Dedifferentiated amniotic fluid mesenchymal stem cell (primary cell): ENCODE measurements around the gene SIK2.
"Not testable (repeated sequence)": the region's sequence is repeated elsewhere in the genome, so short reads cannot be mapped to it uniquely, and the experiment has no call there.

Experiments used
- DNase-seq: peaks from one replicate; pipeline ENCODE4 v3.0.0-alpha.2; 2016; ENCODE audit errors: extremely low spot score

The SIK2 gene

DNA sequence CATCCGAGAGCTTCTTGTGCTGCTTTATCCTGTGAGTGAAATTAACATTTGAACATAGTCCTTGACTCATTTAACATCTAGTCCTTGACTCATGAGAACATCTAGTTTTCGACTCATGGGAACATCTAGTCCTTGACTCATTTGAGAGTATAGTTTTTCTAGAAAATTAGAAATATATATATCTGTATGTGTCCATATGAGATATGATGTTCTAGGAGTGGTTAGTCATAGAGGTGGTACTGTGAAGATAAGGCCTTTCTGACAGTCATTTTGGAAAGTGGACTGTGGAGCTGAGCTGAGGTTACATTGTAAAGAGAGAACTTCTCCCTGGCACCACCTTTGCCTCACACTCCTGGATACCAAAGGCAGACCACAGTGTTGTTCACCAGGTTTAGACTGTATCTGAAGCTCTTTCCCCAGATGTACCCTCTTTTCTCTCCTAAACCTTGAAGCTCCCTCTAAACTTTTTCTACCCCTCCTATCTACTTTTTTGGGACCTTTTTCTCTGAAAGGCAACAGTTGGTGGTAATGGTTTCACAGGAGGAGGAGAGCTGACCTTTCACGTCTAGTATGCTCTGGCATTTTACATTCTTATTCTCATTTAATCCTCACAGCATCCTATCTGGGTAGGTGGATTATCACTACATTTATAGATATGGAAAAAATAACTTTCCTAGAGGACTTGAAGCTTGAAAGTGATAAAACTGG, 96.8 kb downstream of the SIK2 start:
- DNase-seq, result no peak

DNA sequence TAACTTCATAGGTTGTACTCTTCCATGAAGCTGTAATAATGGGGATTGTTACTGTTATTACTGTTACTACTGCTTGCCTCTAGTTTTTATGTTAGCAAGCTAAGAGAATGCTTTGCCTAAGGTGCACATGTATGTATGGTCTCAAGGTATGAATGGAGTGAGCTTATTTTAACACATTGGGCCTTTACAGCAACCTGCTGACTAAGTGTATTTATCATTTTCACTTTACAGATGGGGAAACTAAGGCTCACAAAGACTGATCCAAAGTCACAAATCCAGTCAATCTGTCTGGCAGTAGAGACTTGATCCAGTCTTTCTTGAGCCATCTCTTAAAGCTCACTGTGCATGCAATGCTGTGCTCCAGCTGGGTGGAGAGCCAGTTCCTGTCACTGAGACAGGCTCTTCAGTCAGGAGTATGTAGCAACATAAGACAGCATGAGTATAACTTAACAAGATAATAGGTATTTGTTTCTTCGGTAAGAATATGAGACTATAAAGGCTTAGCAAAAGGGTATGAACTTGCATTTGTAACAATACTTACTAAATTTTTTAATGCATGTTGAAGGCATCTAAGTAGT, 97.4 kb downstream of the SIK2 start:
- no peak for DNase-seq

DNA sequence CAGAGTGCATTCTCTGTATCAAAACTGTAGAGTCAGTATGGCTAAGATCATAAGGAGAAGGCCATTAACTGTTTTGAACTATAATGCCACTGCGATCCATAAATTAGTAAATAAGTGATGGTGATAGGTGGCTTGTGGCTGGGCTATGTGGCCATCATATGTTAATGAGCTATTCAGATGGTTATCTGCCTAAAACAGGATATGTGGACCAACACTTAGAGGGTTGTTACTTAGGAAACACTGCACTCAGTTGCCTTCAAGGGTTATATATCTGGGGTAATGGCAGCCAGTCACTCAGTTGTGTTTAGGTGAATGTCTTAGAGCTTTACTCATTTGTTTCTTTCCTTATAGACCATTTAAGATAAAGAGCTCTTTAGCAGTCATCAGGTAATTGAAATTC, 97.9 kb downstream of the SIK2 start:
- no peak for DNase-seq

DNA sequence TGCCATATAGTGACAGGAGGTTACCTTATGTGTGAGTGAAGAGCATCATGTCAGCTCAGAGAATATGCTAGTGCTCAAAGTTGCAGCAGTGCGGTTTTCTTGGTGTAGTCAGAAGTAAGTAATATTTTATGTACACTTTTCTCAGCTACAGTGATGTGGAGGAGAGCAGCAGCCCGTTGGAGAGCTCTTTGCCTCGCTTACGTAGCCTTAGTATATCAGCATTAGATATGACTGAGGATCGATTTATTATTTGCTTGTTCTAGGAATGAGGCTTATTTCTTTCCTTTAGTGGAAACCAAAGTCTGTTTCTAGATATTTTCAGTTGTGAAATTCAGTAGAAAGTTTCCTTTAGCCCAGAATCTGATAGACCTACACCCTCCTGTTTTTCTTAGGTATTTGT, 100.4 kb downstream of the SIK2 start:
- no peak for DNase-seq

DNA sequence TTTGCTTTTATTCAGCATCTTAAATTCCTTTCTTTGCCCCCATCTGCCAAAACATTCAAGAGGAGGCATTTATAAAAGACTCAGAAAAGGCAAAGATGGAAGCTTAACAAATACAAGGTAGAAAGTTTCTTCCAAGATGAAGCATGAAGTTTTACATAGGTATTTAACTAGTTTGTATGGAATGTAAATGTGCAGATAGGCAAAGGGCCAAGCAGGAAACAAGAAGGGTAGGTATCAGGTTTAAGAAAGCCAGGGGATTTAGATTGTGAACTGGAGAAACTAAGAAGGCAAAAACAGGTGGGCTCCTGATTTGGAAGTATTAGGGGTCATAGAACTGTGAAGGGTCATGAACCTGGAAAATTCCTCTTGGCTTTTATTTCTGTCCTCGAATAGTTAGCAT, 101.3 kb downstream of the SIK2 start:
- DNase-seq, result no peak

DNA sequence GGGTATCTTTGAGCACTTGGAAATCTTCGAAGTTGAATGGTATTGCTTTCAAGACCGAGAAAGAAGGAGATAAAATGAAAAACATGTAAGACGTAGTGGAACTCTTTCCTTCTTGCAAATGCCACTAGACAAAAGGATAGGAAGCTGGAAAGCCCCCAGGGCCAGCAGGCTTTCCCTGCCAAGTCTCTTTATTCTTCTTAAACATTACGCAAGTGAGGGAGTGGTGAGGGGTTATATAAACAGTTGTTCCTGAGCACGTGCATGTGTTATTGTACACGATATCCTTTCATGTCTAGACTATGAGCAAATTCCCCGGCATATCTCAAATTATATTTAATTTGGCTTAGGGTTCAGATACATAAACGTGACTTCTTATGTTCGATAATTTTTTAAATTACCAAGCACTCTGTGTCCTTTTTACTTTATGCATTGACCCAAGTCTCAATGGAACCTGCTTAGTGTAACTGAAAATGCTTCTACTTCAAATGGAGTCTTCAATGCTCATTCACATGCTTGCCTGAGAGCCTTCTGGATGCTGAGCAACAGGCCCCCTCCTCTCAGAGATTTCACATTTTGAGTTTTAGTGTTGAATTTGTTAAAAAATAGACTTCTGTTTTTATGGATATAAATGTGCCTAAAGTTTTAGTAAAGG, 104.9 kb downstream of the SIK2 start:
- DNase-seq, result peak; percentile 60

DNA sequence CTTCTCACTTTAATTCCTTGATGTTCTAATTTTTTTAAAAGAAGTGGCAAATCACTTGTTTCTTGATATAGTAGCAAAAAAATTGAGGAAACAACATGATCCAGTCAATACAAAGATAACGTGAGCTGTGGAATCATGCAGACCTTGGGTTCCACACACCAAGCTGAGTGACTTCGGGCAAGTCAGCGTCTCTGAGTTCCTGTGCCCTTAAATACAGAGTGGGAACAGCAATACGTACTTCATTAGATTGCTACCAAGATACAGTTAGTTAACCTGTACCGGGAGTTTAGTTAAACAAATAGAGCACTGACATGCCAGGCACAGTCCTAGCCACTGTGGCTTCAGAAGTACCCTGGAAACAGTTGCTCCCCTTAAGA, 105.4 kb downstream of the SIK2 start:
- DNase-seq, result no peak

DNA sequence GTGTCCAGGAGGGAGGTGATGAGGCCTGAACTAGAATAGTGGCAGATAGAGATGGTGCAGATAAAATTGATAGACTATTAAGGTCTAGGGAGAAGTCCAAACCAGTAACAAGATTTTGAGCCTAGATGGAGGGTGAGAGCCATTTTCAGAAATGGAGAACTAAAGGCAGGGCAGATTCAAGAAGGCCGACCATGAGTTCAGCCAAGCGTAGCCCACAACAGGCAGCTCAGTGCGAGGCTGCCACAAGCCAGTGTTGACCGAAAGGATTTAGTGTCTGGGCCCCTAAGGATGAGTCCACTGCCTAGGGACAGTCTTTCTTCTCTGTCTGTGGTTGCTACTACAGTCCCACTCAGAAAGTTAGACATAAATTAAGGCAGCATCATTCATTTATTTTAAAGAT, 112.3 kb downstream of the SIK2 start:
- DNase-seq, result no peak

DNA sequence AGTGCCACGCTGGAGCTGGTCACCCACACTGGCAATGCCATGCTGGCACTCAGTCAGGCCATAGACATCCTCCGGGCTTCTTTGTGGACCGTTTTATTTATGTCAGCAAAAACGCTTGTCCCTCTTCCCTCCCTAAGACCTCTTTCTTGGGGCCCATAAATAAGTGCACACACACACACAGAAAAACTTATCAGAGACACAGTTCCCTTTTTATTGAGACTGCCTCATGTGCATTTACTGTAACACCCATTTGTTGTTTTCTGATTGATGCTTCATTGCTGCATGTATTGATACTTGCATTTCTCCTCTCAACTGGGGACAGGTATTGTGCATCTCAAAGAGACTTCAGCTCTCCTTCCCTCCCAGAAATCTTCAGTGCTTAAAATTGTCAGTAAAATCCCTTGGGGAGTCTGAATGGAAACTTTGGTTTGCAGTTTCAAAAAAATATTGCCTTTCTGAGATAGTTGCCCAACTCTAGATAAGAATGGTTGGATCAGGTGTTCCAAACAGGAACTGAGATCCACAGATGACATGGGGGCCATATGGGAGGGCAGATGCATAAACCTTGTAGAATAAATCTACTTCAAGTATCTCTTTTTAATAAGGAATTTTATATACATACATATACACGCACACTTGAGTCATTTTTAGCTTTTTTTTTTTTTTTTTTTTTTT, 113.0 kb downstream of the SIK2 start:
- DNase-seq, result no peak

DNA sequence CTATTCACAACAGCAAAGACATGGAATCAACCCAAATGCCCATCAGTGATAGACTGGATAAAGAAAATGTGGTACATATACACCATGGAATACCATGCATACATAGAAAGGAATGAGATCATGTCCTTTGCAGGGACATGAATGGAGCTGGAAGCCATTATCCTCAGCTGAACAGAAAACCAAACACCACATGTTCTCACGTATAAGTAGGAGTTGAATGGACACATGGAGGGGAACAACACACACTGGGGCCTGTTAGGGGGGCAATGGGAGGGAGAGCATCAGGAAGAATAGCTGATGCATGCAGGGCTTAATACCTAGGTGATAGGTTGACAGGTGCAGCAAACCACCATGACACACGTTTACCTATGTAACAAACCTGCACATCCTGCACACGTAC, 115.4 kb downstream of the SIK2 start:
- not testable (repeated sequence) for DNase-seq

DNA sequence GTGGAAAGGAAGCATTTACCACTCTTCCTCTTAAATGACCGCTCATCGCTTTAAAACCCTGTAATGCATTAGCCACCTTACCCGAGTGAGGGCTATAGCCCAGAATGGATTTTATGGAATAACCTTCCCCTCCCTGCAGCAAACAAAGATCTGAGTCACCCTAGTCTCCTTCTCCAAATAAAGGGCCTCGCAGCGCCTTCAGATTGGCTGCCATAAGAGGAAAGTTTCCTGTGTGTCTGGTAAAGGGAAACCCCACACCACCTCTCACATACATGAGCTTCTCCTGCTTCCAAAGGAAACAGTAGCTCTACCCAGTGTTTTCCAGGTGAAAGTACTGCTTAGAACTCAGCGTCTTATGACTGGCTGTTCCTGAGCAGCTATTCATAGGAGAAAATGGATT, 116.2 kb downstream of the SIK2 start:
- no peak for DNase-seq

DNA sequence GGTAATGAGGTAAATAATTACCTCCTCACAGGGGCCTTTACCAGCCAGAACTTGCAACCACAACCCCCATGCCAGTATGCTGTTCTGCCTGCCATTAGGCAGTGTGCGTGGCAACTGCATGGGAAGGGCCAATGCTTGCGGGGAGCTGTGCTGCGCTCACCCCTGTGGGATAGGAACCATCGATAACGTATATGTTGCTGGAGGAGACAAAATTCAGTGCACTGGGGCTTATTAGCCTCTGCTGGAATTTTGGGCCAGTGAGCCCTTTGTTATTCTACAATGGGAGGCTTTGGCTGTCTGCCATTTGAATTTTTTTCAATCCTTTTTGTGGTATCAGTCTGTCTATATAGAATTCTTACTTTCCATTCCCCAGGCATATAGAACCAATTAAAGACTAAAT, 116.6 kb downstream of the SIK2 start:
- DNase-seq, result no peak

DNA sequence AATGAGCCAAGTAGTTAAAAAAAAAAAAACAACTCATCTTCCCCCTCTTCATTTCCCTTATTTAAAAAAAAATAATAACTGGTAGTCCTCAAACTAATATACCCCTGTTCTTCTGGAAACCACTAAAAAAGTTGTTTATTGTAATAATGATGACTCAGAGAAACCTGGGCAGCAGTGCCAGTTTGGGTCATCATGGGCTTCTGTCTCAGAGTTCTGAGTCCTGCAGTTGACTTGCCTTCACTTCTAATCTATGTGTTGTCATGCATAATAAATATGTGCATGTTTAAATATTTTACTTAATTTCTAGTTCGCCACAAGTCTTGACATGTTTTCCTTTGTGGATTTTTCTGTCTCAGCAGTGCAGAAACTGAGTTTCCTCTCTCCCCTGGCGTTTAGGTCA, 117.1 kb downstream of the SIK2 start:
- no peak for DNase-seq

DNA sequence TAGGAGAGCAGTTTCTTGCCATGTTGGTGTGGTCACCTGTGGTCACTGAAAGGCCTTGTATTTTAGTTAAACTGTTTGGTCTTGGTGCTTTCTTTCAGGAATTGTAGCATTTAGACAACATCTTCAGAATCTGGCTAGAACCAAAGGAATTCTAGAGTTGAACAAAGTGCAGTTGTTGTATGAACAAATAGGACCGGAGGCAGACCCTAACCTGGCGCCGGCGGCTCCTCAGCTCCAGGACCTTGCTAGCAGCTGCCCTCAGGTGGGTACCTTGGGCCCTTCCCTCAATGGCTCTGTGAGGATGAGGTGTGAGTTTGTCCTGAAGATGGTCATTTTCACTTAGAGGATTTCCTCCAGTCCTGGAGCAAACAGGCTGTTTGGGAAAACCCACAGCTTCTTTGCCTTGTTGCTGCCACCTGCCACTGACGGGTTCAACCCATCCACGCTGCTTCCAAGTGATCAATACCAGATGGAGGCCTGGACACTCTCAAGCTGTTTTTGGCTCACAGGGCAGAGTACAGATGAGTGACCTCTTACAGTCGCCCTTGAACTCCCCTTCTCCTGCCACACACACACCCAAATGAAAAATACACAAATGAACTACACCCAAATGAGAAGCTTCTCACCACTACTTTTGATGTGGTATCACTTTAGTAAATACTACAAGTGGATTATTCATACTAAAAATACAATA, 118.7 kb downstream of the SIK2 start:
- no peak for DNase-seq

DNA sequence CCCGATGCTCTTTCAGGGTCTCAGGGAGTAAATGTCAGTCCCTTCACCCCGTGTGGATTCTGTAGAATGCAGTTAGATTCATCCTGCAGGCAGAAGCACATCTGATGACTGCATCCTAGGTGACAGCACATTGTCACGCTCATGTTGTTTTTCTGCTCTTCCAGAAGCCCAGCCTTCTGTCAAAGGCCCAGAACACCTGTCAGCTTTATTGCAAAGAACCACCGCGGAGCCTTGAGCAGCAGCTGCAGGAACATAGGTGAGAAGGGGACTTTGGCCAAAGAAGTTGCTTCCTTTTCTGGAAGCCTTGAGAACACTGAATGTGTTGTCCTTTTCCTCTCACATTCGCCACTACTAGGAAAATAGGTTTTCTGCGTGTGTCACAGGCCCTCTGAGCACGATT, 120.3 kb downstream of the SIK2 start:
- DNase-seq, result no peak

DNA sequence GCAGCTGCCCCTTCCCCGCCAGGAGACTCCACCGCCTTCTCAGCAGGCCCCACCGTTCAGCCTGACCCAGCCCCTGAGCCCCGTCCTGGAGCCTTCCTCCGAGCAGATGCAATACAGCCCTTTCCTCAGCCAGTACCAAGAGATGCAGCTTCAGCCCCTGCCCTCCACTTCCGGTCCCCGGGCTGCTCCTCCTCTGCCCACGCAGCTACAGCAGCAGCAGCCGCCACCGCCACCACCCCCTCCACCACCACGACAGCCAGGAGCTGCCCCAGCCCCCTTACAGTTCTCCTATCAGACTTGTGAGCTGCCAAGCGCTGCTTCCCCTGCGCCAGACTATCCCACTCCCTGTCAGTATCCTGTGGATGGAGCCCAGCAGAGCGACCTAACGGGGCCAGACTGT, 121.3 kb downstream of the SIK2 start:
- DNase-seq, result no peak

DNA sequence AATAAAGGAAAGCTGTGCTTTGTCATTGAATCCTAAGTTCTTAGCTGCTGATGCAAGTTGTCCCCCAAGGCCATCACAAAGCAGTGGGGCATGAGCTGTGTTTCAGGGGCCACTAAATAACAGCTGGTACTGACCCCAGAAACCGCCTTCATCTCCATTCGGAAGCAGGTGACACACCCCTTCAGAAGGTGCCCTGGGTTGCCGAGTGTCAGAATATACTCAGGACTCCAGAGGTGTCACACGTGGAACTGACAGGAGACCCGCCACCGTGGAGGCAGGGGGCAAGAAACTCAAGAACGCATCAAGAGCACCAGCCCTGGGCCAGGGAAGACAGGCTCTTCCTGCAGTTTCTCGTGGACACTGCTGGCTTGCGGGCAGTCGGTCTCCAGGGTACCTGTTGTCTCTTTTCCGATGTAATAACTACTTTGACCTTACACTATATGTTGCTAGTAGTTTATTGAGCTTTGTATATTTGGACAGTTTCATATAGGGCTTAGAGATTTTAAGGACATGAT, 122.4 kb downstream of the SIK2 start:
- DNase-seq, result no peak

DNA sequence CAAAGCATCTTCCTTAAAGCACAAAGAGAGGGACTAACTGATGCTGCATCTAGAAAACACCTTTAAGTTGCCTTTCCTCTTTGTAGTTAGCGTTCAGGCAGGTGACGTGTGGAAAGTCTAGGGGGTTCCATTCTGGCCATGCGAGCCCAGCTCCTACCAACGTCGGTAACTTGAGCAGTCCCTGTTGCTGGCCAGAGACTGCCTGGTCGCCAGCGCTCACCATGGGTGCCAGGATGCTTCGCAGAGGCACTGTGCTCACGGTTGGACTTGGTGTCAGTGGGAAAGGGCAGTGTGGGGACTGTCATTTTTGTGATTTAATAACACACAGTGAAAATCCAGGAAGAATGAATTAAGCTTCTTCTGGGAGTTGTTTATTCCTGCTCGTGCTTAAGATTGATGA, 123.4 kb downstream of the SIK2 start:
- no peak for DNase-seq

DNA sequence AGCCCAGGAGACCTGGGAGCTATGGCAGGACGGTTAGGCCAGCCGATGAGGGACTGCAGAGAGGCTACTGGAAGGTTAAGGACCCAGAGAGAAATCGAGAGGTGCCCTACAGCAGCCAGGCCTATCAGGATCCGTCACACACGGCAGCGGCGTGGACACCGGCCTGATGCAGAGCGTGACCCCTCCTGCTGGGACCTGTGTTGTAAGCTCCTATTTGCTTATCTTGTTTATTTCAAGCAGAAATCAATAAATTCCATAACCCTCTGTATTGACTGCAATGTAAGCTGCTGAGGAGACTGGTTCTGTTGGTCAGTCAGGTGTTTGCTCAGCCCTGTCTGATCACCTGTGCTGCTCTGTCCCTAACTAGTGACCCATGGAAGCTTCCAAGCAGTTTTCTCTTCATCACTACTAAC, 124.1 kb downstream of the SIK2 start:
- DNase-seq, result no peak

DNA sequence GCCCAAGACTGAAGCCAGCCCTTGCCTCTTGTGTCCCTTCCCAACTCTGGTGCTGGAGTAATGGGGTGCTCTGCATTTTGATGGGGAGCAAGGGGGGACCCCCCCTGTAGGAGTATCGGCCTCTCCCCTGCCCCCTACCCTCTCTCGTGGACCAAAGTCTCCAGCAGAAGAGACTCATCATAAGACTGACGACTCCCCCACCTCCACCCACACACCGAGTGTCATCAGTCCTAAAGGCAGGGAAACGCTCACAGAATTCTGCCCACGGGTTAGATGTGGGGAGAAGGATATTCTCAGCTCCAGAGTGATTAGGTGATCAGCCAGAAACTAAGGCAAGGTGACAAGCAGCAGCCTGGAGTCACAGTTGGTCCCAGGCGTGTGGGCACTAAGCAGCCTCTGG, 125.2 kb downstream of the SIK2 start:
- no peak for DNase-seq

DNA sequence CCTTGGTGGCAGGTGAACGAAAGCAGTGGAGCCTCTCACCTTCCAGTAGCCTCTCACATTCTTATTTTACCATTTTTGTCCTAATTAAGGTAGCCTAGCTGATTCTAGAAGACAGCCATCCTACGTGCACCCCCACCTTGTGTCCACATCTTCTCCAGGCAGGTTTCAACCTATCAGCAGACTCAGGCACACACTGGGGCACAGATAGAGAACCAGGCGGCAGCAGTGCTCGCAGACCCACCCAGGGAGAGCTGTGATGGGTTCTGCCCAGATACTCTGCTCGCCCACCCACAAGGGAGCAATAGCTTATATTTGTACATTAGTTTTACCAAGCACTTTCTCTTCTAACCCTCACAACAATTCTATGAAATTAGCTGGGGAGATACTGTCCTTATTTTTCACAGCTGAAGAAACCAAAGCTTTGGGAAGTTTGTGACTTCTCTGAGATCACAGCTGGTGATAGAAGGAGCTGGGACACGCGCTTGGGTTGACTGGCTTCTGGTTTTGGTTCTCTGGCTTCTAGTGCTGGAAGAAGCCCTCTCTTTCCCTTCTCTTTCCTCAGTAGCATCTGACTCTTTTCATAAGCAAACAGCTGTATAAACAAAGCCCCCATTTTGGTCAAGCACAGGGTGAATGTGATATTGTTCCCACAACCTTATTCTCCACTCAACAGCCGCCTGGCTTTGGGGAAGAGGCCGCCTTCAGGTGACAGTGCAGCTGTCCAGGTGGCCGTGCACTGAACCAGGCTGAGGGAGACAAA, 127.0 kb downstream of the SIK2 start:
- no peak for DNase-seq
